Body of pancreas (tissue), 4 donors: ENCODE results near the gene YKT6. TPM values are rescaled to one million over a fixed set of nuclear protein-coding genes. Genes with fewer than 3 reads are reported as not detected.

ENCODE experiments used
- ATAC-seq: fragments of 150-250 bp; one replicate; pipeline ENCODE4 v1.9.1; 2016
- DNase-seq, 4 donors: peaks; one replicate each; pipeline ENCODE4 v3.0.0-alpha.2; 2019
- H3K27ac ChIP-seq, 4 donors: fragments of 200-600 bp; sonication (generic); 1 replicate in 3 of 4; 2 replicates in 1 of 4; pipeline versions ENCODE4 v1.5.1 to v1.6.1; 2016 to 2019; ENCODE audit warnings: mild to moderate bottlenecking in 1 of 4, mixed read lengths in 1 of 4, moderate library complexity in 1 of 4
- H3K27me3 ChIP-seq, 2 donors: fragments of 200-600 bp; sonication (generic); one replicate each; pipeline ENCODE4 v1.6.0; 2016; ENCODE audit warnings: mild to moderate bottlenecking in 1 of 2
- H3K36me3 ChIP-seq, 2 donors: fragments of 200-600 bp; sonication (generic); replicated peaks in 1 of 2; 2 replicates each; pipeline ENCODE4 v1.5.1; 2016; ENCODE audit warnings: low read depth in 2 of 2; ENCODE audit not compliant: insufficient read depth in 1 of 2
- H3K4me1 ChIP-seq: fragments of 200-600 bp; sonication (generic); one replicate; pipeline ENCODE4 v1.6.0; 2016
- H3K4me3 ChIP-seq, 2 donors: fragments of 200-600 bp; sonication (generic); 1 replicate in 1 of 2; 2 replicates in 1 of 2; pipeline ENCODE4 v1.5.1; 2016 to 2019
- H3K9me3 ChIP-seq, 3 donors: fragments of 200-600 bp; sonication (generic); 1 replicate in 2 of 3; 2 replicates in 1 of 3; pipeline ENCODE4 v1.5.1; 2016
- POLR2A ChIP-seq, 3 donors: fragments of 450-650 bp; IDR thresholded peaks; one replicate each; pipeline ENCODE4 v1.6.1; 2016; ENCODE audit warnings: antibody characterized with exemption in 3 of 3, mild to moderate bottlenecking in 2 of 3
- WGBS, 2 donors: methylation state at CpG; one replicate each; pipeline ENCODE4 v1.1.5; 2017; 5-methylcytosine and 5-hydroxymethylcytosine counted together
- intact Hi-C: fragments of 100-400 bp; cut with DNase I; formaldehyde crosslinking; loops from one replicate; pipeline ENCODE4 v1.15.1; 2023
- total RNA-seq, 2 donors: library from RNA; depleted of rRNA; stranded (reverse); fragments of >200 nt; gene quantifications; one replicate each; pipeline ENCODE4 v1.1.0, GENCODE V29; 2016
- TF ChIP-seq, protein P1 (sequence below), 7 experiments: fragments of 450-650 bp in 4 of 7; fragments of 200-600 bp in 3 of 7; sonication (generic) in 3 of 7; IDR thresholded peaks; one replicate each; pipeline ENCODE4 v1.5.1; 2016 to 2019; ENCODE audit warnings: antibody characterized with exemption in 7 of 7

The YKT6 gene
- total RNA-seq, 2 donors from 2014 or later = 37.6 to 55.4 TPM

DNA sequence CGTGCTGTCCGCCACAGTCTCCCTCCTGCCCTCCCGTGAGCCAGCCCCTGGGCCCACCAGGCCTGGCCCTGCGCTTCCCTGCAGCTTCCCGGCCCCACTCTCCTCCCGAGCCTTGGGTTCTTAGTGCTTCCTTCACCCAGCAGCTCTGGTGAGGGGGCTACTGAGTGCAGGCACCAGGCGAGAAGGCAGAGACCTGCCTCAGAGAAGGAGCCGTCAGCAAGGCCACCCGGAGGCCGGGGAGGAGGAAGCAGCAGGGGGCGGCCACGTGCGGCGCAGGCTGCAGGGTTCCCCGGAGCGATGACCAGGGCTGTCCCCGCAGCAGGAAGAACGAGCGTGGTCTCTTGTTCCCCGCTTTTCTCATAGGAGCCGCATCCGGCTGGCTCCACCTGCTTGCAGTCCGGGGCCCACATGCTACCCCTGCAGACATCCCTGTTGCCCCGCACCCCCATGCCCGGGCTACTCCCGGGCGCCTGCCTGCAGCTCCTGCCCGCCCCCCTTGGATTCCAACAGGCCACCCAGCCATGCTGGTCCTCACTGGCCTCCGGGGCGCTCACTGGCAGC is 20.5 kb downstream of the YKT6 start:
- ATAC-seq (no peak), DNase-seq (peak in 1 of 4 donors; percentile 8)
- no peaks in the 10 kb centered on the region for H3K27me3 ChIP-seq
- no peak overlapping the region for H3K27ac ChIP-seq
- WGBS, 2 donors = 66 to 81% methylated on average over 20 to 30 of the region's 30 CpGs
- H3K4me1 ChIP-seq = peaks cover 24% of the 10 kb centered on the region
- no peaks in the 10 kb centered on the region for H3K36me3 ChIP-seq
- H3K9me3 ChIP-seq = no peaks in the 10 kb centered on the region
- intact Hi-C loops = no loop called here
- H3K4me3 ChIP-seq = no peak overlapping the region
- TF ChIP-seq, protein P1, sequence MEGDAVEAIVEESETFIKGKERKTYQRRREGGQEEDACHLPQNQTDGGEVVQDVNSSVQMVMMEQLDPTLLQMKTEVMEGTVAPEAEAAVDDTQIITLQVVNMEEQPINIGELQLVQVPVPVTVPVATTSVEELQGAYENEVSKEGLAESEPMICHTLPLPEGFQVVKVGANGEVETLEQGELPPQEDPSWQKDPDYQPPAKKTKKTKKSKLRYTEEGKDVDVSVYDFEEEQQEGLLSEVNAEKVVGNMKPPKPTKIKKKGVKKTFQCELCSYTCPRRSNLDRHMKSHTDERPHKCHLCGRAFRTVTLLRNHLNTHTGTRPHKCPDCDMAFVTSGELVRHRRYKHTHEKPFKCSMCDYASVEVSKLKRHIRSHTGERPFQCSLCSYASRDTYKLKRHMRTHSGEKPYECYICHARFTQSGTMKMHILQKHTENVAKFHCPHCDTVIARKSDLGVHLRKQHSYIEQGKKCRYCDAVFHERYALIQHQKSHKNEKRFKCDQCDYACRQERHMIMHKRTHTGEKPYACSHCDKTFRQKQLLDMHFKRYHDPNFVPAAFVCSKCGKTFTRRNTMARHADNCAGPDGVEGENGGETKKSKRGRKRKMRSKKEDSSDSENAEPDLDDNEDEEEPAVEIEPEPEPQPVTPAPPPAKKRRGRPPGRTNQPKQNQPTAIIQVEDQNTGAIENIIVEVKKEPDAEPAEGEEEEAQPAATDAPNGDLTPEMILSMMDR (IDR thresholded peaks at IDR 0.05) = no peak
- TF ChIP-seq POLR2A (IDR thresholded peaks at IDR 0.05) = no peak

DNA sequence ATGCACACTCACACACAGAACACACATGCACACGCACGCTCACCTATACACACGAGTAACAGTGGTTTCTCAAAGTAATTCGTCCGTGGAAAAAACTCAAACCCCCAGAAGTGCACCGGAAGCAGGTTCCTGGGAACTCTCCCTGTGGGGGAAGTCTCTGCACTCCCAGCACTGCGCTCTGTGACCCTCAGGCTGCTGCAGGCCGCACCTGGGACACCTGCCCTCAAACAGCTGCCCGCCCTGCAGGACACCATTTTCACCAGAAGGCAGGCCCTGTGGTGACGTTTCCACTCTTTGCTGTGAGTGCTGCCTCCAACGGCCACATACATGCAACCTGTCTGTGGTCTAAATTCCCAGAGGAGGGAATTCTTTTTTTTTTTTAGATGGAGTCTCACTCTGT is 21.3 kb downstream of the YKT6 start:
- Histone ChIP-seq H3K27me3 (no peaks in the 10 kb centered on the region), H3K4me1 (peaks cover 24% of the 10 kb centered on the region), H3K27ac (no peak overlapping the region), H3K4me3 (no peak overlapping the region), H3K36me3 (no peaks in the 10 kb centered on the region), H3K9me3 (no peaks in the 10 kb centered on the region)
- intact Hi-C loops = no loop called here
- ATAC-seq (no peak), DNase-seq (peak in 1 of 4 donors; percentile 3)
- WGBS, 2 donors = 85 to 91% methylated on average over 8 to 11 of the region's 11 CpGs
- TF ChIP-seq POLR2A (IDR thresholded peaks at IDR 0.05) = no peak
- TF ChIP-seq, protein P1 (IDR thresholded peaks at IDR 0.05) = no peak

DNA sequence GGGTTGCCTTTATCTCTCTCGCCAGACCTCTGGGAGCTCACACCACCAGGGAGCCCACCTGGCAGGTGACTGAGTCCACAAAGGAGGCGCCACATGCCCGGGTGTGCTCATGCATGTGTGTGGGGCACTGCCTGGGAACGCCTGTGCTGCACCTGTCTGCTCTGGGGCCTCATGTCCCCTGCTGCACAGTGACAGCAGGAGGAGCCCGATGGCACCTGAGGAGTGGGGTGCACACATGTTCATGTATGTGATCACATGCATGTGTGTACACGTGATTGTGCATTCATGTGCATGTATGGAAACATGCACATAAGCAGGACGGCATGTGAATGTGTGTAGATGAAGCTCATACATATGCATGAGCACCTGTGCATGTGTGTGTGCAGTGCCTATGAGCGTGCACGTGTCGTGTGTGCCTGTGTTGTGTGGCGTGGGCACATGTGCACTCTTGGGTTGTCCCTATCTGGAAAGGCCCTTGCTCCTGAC is 22.0 kb downstream of the YKT6 start:
- no peak overlapping the region for H3K27ac ChIP-seq
- H3K4me1 ChIP-seq = peaks cover 24% of the 10 kb centered on the region
- no peak for ATAC-seq
- no peaks in the 10 kb centered on the region for H3K36me3 ChIP-seq
- no peaks in the 10 kb centered on the region for H3K27me3 ChIP-seq
- intact Hi-C loops = no loop called here
- H3K9me3 ChIP-seq = no peaks in the 10 kb centered on the region
- no peak overlapping the region for H3K4me3 ChIP-seq
- peak in 1 of 4 donors; percentile 8 for DNase-seq
- 80 to 89% methylated on average over 9 to 11 of the region's 11 CpGs for WGBS, 2 donors
- TF ChIP-seq POLR2A (IDR thresholded peaks at IDR 0.05) = no peak
- TF ChIP-seq, protein P1 (IDR thresholded peaks at IDR 0.05) = no peak

DNA sequence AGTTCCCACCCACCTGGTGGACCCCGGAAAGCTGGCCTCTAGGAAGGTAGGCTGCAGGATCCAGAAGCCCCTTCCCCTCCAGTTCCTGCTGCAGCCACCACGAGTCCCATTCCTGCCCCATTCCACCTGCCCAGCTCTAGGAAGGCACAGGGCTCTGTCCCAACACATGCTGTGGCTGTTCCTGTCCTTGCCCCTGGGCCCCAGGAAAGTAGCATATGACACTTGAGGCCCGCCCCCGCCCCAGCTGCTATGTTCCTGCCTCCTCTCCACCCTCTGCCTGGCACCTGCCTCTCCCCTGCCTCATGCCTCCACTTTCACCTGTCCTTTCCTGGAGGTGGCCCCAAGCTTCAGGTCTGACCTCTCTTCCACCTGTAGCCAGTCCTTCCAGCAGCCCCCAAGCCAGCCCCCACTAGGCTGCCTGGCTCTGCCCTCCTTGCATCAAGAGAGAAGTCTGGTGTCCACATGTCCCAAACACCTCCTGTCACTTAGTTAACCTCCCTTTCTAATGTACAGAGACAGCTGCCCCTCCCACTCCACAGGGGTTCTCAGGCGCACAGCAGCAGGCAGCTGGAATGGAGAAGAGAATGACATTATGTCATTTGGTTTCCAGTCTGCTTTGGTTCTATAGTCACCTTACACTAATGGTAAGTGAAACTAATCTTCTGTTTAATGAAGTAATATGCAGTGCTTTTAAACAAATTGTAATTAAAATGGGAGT is 22.7 kb downstream of the YKT6 start:
- Histone ChIP-seq H3K9me3 (no peaks in the 10 kb centered on the region), H3K4me3 (no peak overlapping the region), H3K36me3 (no peaks in the 10 kb centered on the region), H3K27ac (peak overlapping the region; percentile 23 to 62 (median 46)), H3K27me3 (no peaks in the 10 kb centered on the region), H3K4me1 (peaks cover 24% of the 10 kb centered on the region)
- intact Hi-C loops = no loop called here
- DNase-seq (peak in 3 of 4 donors; percentile 36 to 71 (median 44)), ATAC-seq (peak; percentile 21)
- TF ChIP-seq POLR2A (IDR thresholded peaks at IDR 0.05) = no peak
- TF ChIP-seq, protein P1 (IDR thresholded peaks at IDR 0.05) = no peak
- WGBS, 2 donors = 41 to 48% methylated on average over 3 to 5 of the region's 5 CpGs
